HG03135 (cell line): ENCODE data around the gene PTPRN.
"Not testable (repeated sequence)": the region's sequence is repeated elsewhere in the genome, so short reads cannot be mapped to it uniquely, and the experiment has no call there.

ENCODE experiments used
- ATAC-seq: cut with Tn5 transposase; IDR thresholded peaks from one replicate; pipeline ENCODE4 v1.9.1; 2021; ENCODE audit warnings: mild to moderate bottlenecking, moderate library complexity; ENCODE audit not compliant: unreplicated experiment

PTPRN gene

DNA sequence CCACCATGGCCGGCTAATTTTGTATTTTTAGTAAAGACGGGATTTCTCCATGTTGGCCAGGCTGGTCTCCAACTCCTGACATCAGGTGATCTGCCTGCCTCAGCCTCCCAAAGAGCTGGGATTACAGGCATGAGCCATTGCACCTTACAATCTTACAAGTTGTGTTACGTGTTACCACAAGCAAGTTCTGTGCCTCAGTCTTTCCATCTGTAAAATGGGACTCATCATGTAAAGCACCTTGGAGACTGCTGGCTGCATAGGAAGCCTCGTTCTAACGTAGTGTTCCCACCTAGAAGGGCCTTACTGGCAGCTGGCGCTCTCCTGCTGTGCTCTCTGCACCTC lies 20.0 kb downstream of the PTPRN start:
- ATAC-seq, result no peak

DNA sequence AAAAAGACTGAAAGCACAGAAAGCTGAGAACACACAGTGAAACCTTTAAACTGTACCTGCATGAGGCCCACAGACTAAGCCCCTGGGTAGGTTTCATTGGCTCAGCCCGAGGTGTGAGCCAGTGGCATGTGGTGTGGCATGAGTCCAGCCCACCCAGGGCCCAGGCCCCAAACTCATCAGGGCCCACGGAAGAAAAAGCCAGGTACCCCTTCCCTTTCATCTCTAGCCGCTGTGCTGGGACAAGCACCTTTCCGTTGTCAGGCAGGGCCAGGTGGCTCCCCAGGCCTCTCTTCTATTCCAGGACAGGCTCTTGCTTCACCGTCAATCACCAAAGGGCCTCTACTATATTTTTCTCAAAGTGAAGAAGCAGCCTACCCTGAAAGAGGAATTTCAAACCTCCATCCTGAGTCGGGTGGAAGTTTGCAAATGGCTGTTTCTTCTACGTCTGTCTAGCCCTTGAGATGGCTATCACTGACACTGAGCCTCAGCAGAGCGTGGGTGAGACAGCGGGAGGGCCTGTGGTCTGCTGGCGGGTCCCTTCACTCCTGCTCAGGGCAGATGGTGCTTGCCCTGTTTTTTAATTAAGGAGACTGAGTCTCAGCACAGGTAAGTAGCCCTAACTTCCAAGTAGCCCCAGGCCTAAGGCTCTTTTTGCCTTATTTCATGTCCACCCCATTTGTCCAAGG lies 21.5 kb downstream of the PTPRN start:
- ATAC-seq, result no peak

DNA sequence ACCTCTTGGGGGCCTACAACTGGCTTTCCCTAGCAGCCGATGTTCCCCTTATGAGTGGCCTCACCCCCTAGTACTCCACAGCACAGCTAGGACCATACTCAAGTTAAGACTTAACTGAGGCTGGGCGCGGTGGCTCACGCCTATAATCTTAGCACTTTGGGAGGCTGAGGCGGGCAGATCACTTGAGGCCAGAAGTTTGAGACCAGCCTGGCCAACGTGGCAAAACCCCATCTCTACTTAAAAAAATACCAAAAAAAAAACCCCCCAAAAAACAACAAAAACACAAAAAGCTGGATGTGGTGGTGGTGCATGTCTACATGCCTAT lies 22.1 kb downstream of the PTPRN start:
- ATAC-seq, result not testable (repeated sequence)

DNA sequence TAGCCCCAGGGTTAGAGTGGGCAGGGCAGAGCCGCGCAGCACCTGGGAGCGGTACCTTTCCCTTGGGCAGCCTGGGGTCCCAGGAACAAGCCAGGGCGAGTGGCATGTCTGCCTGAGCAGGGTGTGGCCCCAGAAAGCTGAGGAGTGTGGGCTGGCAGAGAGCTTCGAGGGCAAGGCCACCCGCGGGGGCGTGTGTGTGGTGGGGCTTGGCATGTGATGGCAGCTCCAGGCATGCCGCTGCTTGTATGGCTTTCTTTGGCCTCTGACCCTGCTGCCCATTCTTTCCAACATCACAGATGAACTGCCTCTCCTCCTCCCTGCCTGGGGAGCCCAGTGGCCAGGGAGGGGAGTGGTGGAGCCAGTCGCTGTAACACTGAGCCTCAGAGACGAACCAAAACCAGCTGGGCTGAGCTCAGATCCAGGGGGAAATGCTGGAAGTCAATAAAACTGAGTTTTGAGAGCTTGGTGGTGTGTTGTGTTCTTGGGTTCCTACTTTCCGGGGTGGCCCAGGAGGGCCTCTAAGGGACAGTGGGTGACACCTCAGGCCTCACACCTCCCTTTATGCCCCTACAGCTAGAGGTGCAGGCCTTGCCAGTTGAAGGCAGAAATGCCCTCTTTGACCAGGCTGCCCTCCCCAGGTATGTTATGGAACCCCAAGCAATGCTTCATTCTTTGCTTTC lies 22.6 kb downstream of the PTPRN start:
- ATAC-seq, result no peak

DNA sequence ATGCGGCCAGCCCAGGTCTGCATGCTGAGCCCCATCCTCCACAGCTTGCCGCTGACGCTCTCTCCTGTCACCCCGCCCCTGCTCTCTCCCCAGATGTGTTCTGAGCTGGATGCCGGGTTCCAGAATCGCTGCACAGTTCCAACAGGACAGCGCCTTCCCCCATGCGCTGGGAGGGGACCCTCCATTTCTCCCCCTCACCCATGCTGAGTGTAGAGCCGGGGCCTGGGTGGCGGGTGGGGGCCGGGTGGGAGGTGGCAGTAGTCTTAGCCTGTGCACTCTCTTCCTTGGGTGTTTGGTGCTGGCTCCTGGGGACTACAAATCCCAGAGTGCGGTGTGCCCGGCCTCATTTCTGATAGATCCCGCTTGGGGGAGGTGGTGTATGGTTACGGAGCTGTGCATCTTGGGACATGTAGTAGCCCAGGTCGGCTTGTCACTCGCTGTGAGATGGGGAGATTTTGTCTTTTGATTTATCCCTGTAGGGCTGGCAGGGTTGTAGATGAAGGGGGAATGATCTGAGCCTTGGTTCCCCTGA lies 23.2 kb downstream of the PTPRN start:
- no peak for ATAC-seq

DNA sequence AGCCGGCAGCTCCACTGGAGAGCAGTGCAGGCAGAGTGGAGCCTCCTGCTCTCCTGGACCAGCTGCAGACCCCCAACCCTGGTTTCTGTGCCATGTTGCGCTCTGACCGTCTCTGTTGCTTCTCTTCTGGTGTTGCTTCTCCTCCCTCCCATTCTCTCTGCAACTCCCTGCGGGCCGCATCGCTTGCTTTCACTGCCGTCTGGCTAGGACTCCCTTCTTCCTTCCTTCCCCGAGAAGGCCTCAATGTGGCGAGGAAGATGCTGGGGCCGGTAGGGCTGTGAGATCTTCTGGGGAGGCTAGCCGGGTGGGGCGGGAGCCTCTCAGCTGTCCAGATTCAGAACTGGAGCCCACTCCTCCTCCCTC lies 23.8 kb downstream of the PTPRN start:
- no peak for ATAC-seq

DNA sequence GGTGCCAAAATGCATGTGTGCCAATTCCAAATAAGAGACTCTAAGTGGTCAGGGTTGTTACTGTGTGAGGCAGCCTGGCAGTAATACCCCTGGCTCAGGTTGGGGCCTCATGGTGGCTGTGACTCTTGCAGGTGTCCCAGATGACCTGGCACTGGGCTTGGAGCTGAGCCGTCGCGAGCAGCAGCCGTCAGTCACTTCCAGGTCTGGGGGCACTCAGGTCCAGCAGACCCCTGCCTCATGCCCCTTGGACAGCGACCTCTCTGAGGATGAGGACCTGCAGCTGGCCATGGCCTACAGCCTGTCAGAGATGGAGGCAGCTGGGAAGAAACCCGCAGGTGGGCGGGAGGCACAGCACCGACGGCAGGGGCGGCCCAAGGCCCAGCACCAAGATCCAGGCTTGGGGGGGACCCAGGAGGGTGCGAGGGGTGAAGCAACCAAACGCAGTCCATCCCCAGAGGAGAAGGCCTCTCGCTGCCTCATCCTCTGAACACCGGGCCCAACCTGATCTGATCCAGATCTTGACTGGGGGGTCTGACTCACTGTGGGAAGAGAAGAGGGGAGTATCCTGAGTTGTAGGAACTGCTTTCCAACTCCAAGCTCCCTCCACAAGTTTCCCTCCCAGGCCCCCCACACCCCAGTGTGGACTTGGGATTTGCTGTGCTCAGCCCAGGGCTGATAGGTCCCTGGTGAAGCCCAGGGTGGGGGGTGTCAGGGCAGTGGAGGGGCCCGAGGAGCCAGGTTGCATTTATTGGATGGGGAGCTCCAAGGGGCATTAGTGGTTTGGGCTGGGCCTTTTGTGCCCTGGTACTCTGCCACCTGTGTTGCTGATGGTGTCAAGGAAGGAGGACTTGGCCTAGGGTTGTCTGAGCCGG lies 24.5 kb downstream of the PTPRN start:
- no peak for ATAC-seq

DNA sequence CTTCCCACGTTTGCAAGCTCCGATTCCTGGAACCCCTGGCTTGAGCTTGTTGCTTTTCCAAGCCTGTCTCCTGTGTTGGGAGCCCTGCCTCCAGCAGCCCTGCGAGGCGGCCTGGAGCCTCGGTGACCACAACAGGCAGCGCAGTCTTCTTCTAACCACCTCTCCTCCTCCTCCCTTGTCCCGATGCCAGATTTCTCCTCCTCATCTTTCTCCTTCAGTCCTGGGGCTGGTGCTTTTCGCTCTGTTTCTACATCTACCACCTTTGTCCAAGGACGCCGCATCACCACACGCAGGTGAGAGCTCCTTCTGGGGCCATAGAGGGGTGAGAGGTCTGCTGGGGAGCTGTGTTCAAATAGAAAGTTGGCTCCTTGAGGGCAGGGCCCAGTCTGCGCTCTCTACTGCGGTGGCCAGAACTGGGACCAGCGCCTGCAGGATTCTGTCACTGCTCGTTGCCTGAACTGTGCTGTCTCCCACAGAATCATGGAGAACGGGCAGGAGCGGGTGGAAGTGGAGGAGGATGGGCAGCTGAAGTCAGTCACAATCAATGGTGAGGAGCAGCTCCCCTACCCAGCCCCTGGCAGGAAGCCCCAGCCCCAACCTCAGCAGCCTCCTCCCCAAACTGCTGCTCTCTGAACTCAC lies 26.1 kb downstream of the PTPRN start:
- ATAC-seq, result no peak

DNA sequence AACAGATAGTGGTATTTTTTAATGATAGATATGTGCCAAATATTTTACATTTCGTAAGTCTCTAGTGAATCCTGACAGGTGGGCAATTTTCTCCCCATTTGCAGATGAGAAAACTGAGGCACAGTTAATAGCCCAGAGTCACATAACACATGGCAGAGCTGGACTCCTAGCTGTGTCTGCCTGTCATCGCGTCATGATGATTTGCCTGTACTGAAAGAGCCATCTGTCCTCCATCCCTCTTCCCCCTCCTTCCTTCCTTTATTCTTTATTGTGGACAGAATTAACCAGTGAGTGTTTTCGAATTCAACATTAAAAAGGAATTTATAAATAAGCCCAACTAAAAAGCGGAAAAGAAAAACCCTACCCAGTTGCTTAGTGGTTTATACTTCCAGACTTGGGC lies 26.8 kb downstream of the PTPRN start:
- no peak for ATAC-seq

DNA sequence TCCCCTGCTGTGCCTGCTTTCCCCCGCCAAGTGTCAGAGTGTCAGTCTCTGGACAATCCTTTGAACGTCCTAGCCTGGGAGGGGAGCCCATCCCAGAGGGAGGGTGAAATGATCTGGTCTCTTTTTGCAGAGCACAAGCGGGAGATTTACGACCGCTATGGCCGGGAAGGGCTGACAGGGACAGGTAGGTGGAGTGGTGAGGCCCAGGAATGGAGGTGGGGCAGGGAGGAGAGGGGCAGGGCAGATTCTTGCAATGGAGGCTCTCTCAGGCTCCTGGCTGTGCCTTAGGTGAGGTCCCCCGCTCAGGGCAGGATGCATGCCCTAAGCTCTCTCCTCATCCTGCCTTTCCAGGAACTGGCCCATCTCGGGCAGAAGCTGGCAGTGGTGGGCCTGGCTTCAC lies 27.6 kb downstream of the PTPRN start:
- ATAC-seq, result no peak

DNA sequence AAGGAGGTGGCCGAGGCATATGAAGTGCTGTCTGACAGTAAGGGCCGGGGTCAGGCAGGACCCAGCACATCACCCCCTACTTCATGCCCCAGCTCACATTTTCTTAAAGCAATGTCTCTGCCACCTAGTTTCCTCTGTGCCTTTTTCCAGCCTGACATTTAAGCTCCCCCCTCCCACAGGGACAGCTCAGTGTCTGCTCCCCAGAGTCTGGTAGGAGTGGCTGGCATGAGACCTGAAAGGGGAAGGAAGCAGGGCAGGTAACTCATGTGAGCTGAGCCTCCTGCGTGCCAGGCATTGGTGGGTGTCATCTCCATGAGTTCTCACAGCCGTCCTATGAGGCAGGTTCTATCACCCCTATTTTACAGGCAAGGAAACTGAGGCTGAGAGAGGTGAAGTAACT lies 28.6 kb downstream of the PTPRN start:
- no peak for ATAC-seq

DNA sequence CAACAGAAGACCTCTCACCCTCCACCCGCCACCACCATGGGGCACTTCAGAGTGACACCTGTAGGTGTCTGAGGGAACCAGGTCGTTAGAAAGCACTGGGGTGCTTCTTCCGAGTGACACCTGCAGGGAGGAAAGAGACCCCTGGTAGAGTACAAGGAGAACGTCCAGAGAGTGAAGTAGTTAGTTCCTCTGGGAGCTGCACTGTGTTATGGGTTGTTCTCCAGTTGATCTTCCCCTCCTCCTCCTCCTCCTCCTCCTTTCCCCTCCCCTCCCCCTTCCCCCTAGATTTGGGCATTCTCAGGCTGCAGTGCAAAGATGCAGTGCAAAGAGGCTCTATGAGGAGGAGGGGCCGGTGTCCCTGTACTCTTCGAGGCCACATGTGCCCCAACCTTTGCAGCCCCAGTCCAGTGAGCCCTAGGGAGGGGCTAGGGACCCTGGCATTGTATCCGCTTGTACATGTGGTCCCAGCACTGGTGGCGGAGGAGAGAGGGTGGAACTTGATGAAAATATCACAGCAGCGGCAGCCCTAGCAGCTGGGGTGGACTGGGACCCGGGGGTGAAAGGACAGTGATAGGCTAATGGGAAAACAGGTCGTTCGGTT lies 29.2 kb downstream of the PTPRN start:
- ATAC-seq, result no peak

DNA sequence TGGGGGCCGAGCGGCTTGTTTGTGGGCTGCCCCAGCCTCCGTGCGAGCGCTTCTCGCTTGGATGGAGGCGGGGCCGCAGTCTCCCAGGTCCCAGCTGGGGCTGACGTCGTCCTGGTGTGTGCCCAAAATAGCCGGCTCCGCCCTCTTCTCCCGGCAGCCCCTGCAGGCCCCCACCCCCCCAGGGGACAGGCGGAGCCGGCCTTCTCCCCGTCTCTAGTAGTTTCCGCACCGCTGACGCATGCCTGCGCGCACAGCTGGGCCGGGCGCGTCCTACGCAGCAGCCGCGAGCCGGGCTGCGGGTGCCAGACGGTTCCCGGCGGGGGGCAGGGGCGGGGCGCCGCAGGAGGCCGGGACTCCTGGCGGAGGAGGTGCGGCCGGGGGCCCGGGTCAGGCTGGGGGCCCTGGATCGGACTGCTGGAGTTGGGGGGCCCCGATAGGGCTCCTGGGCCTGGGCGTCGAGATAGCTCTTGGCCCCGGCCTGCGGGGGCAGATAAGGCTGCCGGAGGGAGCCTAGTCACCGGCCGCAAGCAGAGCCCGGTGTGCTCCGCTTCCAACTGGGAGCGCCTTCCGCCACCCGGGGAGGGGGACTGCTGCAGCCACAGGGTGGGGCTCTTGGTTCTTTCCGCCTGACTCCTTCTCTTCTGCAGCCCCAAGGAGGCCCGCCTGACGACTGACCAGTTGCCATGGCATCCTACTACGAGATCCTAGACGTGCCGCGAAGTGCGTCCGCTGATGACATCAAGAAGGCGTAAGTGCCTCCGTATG lies 29.9 kb downstream of the PTPRN start, which contains the start of gene DNAJB2:
Gene DNAJB2 (plus strand): TSS at position 216 of the 765 bp plus-strand sequence. CDS start 468 bp downstream, at position 684.
- ATAC-seq, result peak; percentile 83

DNA sequence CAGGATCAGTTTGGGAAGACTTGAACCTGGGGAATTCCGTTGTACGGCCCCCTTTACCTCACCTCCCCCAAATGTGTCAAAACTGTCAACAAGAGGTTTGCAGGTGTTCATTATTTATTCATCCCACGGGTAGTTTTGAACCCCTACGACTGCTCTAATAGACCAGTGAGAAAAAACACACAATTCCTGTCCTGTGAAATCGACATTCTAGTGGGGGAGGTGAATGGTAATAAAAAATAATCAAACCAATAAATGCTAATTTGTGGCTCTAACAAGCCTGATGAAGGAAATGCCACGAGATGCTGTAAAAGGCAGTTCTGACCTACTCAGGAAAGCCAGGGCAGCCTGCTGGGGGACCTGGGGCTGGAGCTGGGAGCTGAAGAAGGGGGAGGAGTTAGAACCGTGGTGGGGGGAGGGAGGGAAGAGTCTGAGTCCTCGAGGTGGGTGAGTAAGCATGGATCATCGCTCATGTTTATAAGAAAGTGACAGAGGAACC lies 30.5 kb downstream of the PTPRN start:
- ATAC-seq, result no peak

DNA sequence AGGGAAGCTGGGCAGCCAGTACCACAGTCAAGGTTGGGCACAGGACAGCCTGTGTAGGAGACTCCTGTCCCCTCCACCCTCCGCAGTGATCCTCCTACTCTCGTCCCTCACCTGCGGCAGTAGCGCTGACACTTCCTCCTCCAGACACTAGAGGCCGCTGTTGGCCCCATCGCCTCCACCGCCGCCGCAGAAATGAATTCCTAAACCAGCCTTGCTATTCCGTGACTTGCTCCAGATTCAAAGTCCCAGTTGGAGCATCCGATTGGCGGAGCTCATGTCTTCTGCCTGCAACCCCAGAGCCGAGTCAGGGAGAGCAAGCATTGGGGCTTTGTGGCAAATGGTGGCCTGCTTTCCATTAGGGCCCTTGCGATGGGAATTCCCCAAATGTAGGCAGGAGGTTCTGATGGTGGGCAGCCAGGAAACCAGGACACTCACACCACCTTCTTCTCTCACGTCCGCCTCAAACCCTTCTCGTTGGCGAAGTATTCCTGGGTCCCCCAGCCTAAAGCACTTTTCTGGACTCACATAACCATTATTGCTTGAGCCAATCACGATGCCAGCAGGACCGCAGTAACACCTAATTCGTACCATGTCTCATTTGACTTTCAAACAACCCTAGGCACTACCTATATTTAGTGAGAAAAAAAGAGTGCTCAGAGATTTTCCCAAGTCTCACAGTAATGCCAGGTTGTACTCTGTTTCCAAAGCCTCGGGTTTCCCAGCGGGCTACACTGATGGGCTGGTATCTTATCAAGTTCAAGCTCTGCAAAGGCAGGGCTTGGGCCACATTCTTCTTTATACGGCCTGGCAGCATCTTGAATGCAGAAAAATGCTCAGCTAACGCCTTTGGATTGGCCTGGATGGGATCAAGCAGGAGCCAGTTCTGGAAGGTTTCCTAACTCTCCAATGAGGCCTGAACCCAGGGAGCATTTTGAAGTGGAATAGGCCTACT lies 31.2 kb downstream of the PTPRN start:
- no peak for ATAC-seq

DNA sequence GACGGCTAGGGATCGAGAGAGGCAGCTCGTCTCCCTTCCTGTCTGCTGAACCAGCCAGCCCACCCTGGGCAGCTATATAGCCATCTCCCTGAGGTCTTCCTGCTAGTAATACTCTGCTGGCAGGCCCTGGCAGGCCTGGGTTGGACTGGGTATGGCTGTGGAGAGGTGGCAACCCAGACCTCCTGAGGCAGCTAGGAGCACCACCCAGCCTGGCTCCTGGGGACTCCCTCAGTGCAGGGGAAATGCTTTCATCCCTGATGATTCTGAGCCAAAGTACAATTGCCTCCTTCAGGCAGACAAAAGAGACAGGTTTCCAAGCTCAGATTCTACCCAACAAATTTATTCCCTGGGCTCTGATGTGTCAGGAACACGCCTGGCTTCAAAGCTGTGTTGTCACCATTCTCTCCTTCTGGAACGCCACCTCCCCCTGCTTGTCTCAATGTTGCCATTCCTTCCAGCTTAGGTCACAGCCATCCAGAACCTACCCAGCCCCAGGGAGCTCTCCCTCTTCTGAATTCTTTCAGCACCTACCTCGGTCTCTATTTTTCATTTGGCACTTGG lies 34.8 kb downstream of the PTPRN start:
- ATAC-seq, result no peak

DNA sequence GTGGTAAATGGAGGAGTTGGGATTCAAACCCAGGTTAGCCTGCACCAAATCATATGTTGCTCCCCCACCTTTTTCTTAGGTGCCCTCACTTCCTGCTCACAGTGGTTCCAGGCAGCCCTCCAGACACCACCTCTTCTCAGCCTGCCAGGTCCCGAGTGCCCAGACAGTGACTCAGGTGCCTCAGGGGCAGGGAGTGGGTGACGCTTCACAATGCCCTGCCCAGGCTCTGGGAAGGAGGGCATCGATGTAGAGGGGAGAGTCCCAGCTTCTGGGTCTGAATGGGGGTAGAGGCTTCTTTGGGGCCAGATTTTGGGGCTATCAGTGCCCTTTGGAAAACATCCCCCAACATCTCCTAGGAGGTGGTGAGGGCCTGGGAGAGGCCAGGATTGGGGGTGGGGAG lies 35.3 kb downstream of the PTPRN start:
- ATAC-seq, result no peak

DNA sequence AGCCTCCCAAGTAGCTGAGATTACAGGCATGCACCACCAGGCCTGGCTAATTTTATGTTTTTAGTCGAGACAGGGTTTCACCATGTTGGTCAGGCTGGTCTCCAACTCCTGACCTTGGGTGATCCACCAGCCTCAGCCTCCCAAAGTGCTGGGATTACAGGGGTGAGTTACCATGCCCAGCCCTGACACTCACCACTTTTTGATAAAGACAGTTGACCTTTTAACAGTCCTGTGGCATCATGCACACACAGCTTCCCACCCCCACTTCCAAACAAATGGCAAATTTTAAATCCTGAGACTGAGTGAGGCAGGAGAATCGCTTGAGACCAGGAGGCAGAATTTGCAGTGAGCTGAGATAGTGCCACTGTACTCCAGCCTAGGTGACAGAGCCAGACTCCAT lies 36.2 kb downstream of the PTPRN start:
- ATAC-seq, result no peak

DNA sequence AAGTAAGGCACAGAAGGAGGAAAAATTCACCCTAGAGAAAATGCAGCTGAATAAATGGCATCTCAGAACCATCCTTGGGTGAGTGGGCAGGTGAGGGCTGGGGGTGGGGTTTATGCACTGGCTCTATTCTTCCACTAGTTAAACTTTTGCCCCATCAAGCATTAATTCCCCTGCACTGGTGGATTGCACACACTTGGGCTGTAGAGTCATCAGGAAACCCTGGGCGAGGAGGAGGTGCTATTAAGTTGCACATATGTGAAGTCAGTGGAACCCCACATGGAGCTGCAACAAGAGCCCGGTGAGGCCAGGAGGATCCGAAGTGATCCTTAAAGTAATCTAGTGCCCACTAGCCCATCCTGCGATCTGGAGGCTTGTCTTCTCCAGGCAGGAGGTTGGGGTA lies 36.8 kb downstream of the PTPRN start:
- ATAC-seq, result no peak
